GM23248 (cell line): ENCODE data around the gene FGF6. TPM values are rescaled to one million over a fixed set of nuclear protein-coding genes. Genes with fewer than 3 reads are reported as not detected.
"Not testable (repeated sequence)": the region's sequence is repeated elsewhere in the genome, so short reads cannot be mapped to it uniquely, and the experiment has no call there.

Source experiments
- DNase-seq: peaks from one replicate; pipeline ENCODE4 v3.0.0-alpha.2; 2015
- H2AFZ ChIP-seq: fragments of 200-600 bp; sonication (generic); 2 replicates; pipeline ENCODE4 v1.6.1; 2016; ENCODE audit warnings: antibody characterized with exemption
- H3F3A ChIP-seq: fragments of 200-600 bp; sonication (generic); 2 replicates; pipeline ENCODE4 v1.6.1; 2016; ENCODE audit warnings: mild to moderate bottlenecking, antibody characterized with exemption, mixed run types; ENCODE audit not compliant: insufficient read depth
- H3K27ac ChIP-seq: fragments of 200-600 bp; sonication (generic); 2 replicates; pipeline ENCODE4 v1.5.1; 2016; ENCODE audit warnings: mild to moderate bottlenecking
- H3K27me3 ChIP-seq: fragments of 200-600 bp; sonication (generic); replicated peaks from 2 replicates; pipeline ENCODE4 v1.6.1; 2016; ENCODE audit warnings: mild to moderate bottlenecking; ENCODE audit not compliant: insufficient read depth
- H3K36me3 ChIP-seq: fragments of 200-600 bp; sonication (generic); 2 replicates; pipeline ENCODE4 v1.6.1; 2016; ENCODE audit warnings: low read depth, mild to moderate bottlenecking
- H3K4me1 ChIP-seq: fragments of 200-600 bp; sonication (generic); 2 replicates; pipeline ENCODE4 v1.6.1; 2016; ENCODE audit warnings: mild to moderate bottlenecking; ENCODE audit not compliant: insufficient read depth
- H3K4me2 ChIP-seq: fragments of 200-600 bp; sonication (generic); one replicate; pipeline ENCODE4 v1.6.1; 2016; ENCODE audit warnings: mild to moderate bottlenecking; ENCODE audit not compliant: unreplicated experiment
- H3K4me3 ChIP-seq: fragments of 200-600 bp; sonication (generic); 2 replicates; pipeline ENCODE4 v1.5.1; 2016; ENCODE audit warnings: mild to moderate bottlenecking
- H3K79me2 ChIP-seq: fragments of 200-600 bp; sonication (generic); 2 replicates; pipeline ENCODE4 v1.6.1; 2016; ENCODE audit warnings: mild to moderate bottlenecking; ENCODE audit not compliant: insufficient read depth
- H3K9ac ChIP-seq: fragments of 200-600 bp; sonication (generic); 2 replicates; pipeline ENCODE4 v1.6.1; 2016; ENCODE audit warnings: mild to moderate bottlenecking
- H3K9me2 ChIP-seq: fragments of 200-600 bp; sonication (generic); 2 replicates; pipeline ENCODE4 v1.6.1; 2016; ENCODE audit warnings: mixed run types, mild to moderate bottlenecking, moderate library complexity; ENCODE audit not compliant: insufficient read depth
- H3K9me3 ChIP-seq: fragments of 200-600 bp; sonication (generic); one replicate; pipeline ENCODE4 v1.6.1; 2017; ENCODE audit warnings: low read depth
- H4K20me1 ChIP-seq: fragments of 200-600 bp; sonication (generic); 2 replicates; pipeline ENCODE4 v1.6.0; 2016; ENCODE audit not compliant: insufficient read depth
- EZH2 ChIP-seq: fragments of 200-600 bp; sonication (generic); IDR thresholded peaks from 2 replicates; pipeline ENCODE4 v1.6.1; 2018; ENCODE audit warnings: antibody characterized with exemption, mild to moderate bottlenecking; ENCODE audit not compliant: insufficient read depth, poor library complexity, severe bottlenecking
- EZH2phosphoT487 ChIP-seq: fragments of 200-600 bp; sonication (generic); IDR thresholded peaks from 2 replicates; pipeline ENCODE4 v1.6.1; 2018; ENCODE audit warnings: antibody characterized with exemption, moderate library complexity, mild to moderate bottlenecking, low read depth; ENCODE audit not compliant: insufficient read depth
- WGBS, 2 experiments: methylation state at CpG; one replicate each; pipeline ENCODE4 v1.1.6; 2015 to 2017; ENCODE audit warnings: low lambda C conversion rate in 2 of 2, low coverage in 1 of 2; ENCODE audit errors: missing lambda C conversion rate in 2 of 2; 5-methylcytosine and 5-hydroxymethylcytosine counted together
- in situ Hi-C: fragments of 300-500 bp; cut with MboI; formaldehyde crosslinking; loops from 2 replicates; pipeline ENCODE4 v1.15.0; 2020
- polyA plus RNA-seq: library from polyadenylated mRNA; unstranded; fragments of >200 nt; fragmentation: Nextera tagmentation; extraction: Ambion mirVana; gene quantifications from 2 replicates; pipeline ENCODE4 v1.2.1, GENCODE V29; 2016
- total RNA-seq: library from RNA; depleted of rRNA; stranded (reverse); fragments of >200 nt; shearing (Covaris generic); gene quantifications from 2 replicates; pipeline ENCODE4 v1.2.3, GENCODE V29; 2014

The FGF6 gene
- total and polyA plus RNA-seq, 2 experiments from 2014 or later: not detected

DNA sequence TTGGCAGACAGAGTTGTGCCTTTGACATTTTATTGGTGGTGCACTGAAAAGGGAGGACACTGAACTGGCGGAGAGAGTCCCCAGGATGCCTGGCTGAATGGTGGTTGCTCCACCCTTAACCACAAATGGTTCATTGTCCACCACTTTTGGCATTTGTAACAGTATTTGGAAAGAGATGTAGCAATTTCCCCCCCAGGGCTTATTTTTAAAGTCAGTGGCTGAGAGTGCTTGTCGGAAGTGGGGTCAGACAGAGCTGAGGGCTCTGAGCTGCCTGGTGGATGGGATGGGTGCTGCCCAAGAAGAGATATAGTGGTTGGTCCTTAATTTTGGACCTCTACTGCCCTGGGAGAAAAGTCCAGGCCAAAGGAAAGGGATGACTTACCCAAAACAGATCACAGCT, 31.5 kb upstream of the FGF6 start:
- H3K4me3 ChIP-seq: no peak overlapping the region
- H3K9me3 ChIP-seq: no peaks in the 10 kb centered on the region
- no peak overlapping the region for H2AFZ ChIP-seq
- H3K27ac ChIP-seq: no peak overlapping the region
- H3K79me2 ChIP-seq: no peaks in the 10 kb centered on the region
- no peaks in the 10 kb centered on the region for H3K36me3 ChIP-seq
- H3K27me3 ChIP-seq: no peaks in the 10 kb centered on the region; the same call in 1 of the 2 replicates
- no peaks in the 10 kb centered on the region for H3K9me2 ChIP-seq
- no peak overlapping the region for H3K4me2 ChIP-seq
- no peak overlapping the region for H3K9ac ChIP-seq
- H4K20me1 ChIP-seq: no peaks in the 10 kb centered on the region
- in situ Hi-C loops: no loop called here
- WGBS, 2 experiments: 76 to 88% methylated on average over 2 of the region's 2 CpGs
- no peaks in the 10 kb centered on the region for H3K4me1 ChIP-seq
- DNase-seq: peak; percentile 13
- H3F3A ChIP-seq: no peaks in the 10 kb centered on the region
- no peak for TF ChIP-seq EZH2phosphoT487
- no peak for TF ChIP-seq EZH2

- Histone ChIP-seq H3K36me3 (no peaks in the 10 kb centered on the region), H2AFZ (no peak overlapping the region), H3K27ac (no peak overlapping the region), H3F3A (no peaks in the 10 kb centered on the region), H4K20me1 (no peaks in the 10 kb centered on the region), H3K4me3 (no peak overlapping the region), H3K79me2 (no peaks in the 10 kb centered on the region), H3K9me3 (no peaks in the 10 kb centered on the region), H3K4me1 (no peaks in the 10 kb centered on the region), H3K9ac (no peak overlapping the region), H3K9me2 (no peaks in the 10 kb centered on the region), H3K4me2 (no peak overlapping the region), H3K27me3 (no peaks in the 10 kb centered on the region; the same call in 1 of the 2 replicates)
- 0 to 6% methylated on average over 2 of the region's 2 CpGs for WGBS, 2 experiments
- TF ChIP-seq EZH2: no peak
- no peak for TF ChIP-seq EZH2phosphoT487
- in situ Hi-C loops: no loop called here
- no peak for DNase-seq
Measured at GRCh38 chr12:4472046-4472445, 26.4 kb upstream of the FGF6 start.

- TF ChIP-seq EZH2: no peak
- no peak for TF ChIP-seq EZH2phosphoT487
- Histone ChIP-seq H3K4me1 (no peaks in the 10 kb centered on the region), H2AFZ (no peak overlapping the region), H3K27ac (no peak overlapping the region), H3K79me2 (no peaks in the 10 kb centered on the region), H3F3A (no peaks in the 10 kb centered on the region), H3K4me3 (no peak overlapping the region), H3K9me3 (no peaks in the 10 kb centered on the region), H3K9me2 (no peaks in the 10 kb centered on the region), H3K36me3 (no peaks in the 10 kb centered on the region), H4K20me1 (no peaks in the 10 kb centered on the region), H3K4me2 (no peak overlapping the region), H3K9ac (no peak overlapping the region), H3K27me3 (no peaks in the 10 kb centered on the region; the same call in 1 of the 2 replicates)
- no peak for DNase-seq
- in situ Hi-C loops: no loop called here
- WGBS, 2 experiments: 66 to 69% methylated on average over 4 of the region's 4 CpGs
Measured at GRCh38 chr12:4471256-4471655, 25.6 kb upstream of the FGF6 start.

GRCh38 chr12:4468994-4469393, 23.4 kb upstream of the FGF6 start:
- in situ Hi-C loops: no loop called here
- Histone ChIP-seq H3K79me2 (no peaks in the 10 kb centered on the region), H3K4me3 (no peak overlapping the region), H3K9ac (no peak overlapping the region), H3K4me2 (no peak overlapping the region), H3K9me2 (no peaks in the 10 kb centered on the region), H3F3A (no peaks in the 10 kb centered on the region), H4K20me1 (no peaks in the 10 kb centered on the region), H3K36me3 (no peaks in the 10 kb centered on the region), H3K4me1 (no peaks in the 10 kb centered on the region), H2AFZ (no peak overlapping the region), H3K27me3 (no peaks in the 10 kb centered on the region), H3K9me3 (no peaks in the 10 kb centered on the region), H3K27ac (no peak overlapping the region)
- DNase-seq: no peak
- no peak for TF ChIP-seq EZH2phosphoT487
- TF ChIP-seq EZH2: no peak

DNA sequence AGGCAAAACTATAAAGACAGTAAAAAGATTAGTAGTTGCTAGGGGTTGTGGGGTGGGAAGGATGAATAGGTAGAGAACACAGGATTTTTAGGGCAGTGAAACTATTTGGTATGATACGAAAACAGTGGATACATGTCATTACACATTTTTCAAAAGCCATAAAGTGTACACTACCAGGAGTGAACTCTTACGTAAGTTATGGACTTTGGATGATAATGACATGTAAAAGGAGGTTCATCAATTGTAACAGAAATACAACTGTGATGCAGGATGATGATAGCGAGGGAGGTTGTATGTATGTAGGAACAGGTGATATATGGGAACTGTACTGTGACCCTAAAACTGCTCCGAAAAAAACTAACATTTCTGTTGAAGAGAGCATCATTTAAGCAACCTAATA, 15.1 kb upstream of the FGF6 start:
- H3K9me3 ChIP-seq: no peaks in the 10 kb centered on the region
- H3K27me3 ChIP-seq: 0 out of 2 replicates have a peak, but pooled peaks cover 5% of the 10 kb centered on the region
- 51 to 60% methylated on average over 4 of the region's 4 CpGs for WGBS, 2 experiments
- DNase-seq: no peak
- H4K20me1 ChIP-seq: no peaks in the 10 kb centered on the region
- TF ChIP-seq EZH2phosphoT487 (no peak), EZH2 (no peak)
- H3K27ac ChIP-seq: no peak overlapping the region
- H2AFZ ChIP-seq: no peak overlapping the region
- no peak overlapping the region for H3K4me2 ChIP-seq
- no peaks in the 10 kb centered on the region for H3K36me3 ChIP-seq
- no peaks in the 10 kb centered on the region for H3F3A ChIP-seq
- H3K4me3 ChIP-seq: no peak overlapping the region
- in situ Hi-C loops: no loop called here
- no peak overlapping the region for H3K9ac ChIP-seq
- H3K79me2 ChIP-seq: no peaks in the 10 kb centered on the region
- H3K9me2 ChIP-seq: no peaks in the 10 kb centered on the region
- no peaks in the 10 kb centered on the region for H3K4me1 ChIP-seq

GRCh38 chr12:4455849-4456248, 10.2 kb upstream of the FGF6 start:
- H3K27me3 ChIP-seq: peaks cover 19% of the 10 kb centered on the region
- H3K4me2 ChIP-seq, H3F3A ChIP-seq, H3K9me2 ChIP-seq, H2AFZ ChIP-seq, H3K4me3 ChIP-seq, H3K4me1 ChIP-seq, H3K36me3 ChIP-seq, H3K27ac ChIP-seq, H4K20me1 ChIP-seq, H3K9ac ChIP-seq, H3K79me2 ChIP-seq, DNase-seq, H3K9me3 ChIP-seq, in situ Hi-C loops: not testable (repeated sequence)
- WGBS, 2 experiments: 67 to 76% methylated on average over 4 of the region's 4 CpGs
